Measurements from ENCODE around the gene FGGY. TPM values are rescaled to one million over a fixed set of nuclear protein-coding genes. Genes with fewer than 3 reads are reported as not detected.
"Not testable (repeated sequence)": the region's sequence is repeated elsewhere in the genome, so short reads cannot be mapped to it uniquely, and the experiment has no call there.

Gene FGGY
- total and polyA plus RNA-seq, 5 donors, result 10.0 to 20.5 (median 19.9) TPM

DNA sequence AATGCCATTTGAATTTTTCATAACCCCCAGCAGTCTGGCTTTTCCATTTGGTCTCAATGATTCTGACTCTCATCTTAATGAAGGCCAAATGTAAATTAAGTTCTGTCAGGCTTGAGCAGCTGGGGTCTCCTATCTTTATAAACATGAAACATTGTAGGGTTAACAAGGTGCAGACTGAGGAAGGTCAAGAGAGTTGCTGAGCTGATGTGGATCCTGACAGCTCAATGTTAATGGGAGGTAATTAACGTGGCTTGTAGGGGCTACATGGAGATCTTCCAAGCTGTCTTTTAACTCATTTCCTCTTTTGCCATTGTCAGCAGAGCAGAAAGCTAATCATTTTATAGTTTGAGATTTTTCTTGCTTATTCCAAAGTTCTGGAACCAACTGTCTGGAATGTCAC is 55.2 kb downstream of the FGGY start:
- peaks cover 2% of the 10 kb centered on the region for H3K4me1 ChIP-seq (ENCODE audit: control insufficient read depth, insufficient read depth, low read length)
- H3K9me3 ChIP-seq (ENCODE audit: control insufficient read depth, low read length), result no peaks in the 10 kb centered on the region
- intact Hi-C loops (cut with DNase I), result no loop called here
- no peaks in the 10 kb centered on the region for H3K27me3 ChIP-seq (ENCODE audit: control insufficient read depth, insufficient read depth)
- ATAC-seq, result no peak
- H3K4me3 ChIP-seq (ENCODE audit: low read length), result no peak overlapping the region
- no peak for DNase-seq
- H3K27ac ChIP-seq (ENCODE audit: low read length), result no peak overlapping the region
- WGBS, result 70% methylated on average over 1 of the region's 1 CpG

DNA sequence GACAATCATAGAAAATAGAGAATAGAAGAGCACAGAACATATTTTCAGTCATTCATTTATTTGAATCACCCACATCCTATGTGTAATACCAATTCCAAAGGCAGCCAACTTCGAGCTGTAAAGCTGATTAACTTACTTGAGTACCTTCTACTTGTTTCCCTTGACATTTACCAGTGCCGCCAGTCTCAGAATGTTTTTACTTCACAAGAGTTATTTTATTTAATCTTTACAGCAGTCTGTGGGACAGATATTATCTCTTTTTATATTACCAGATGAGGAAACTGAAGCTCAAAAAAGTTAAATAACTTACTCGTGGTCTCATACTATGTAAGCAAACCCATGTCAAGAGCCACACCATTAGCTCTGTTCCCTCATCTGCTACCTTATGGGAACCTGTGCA is 56.6 kb downstream of the FGGY start:
- WGBS, result 93% methylated on average over 3 of the region's 3 CpGs
- intact Hi-C loops (cut with DNase I), result no loop called here
- Histone ChIP-seq H3K9me3 (ENCODE audit: control insufficient read depth, low read length) (no peaks in the 10 kb centered on the region), H3K4me3 (ENCODE audit: low read length) (no peak overlapping the region), H3K27ac (ENCODE audit: low read length) (no peak overlapping the region), H3K27me3 (ENCODE audit: control insufficient read depth, insufficient read depth) (no peaks in the 10 kb centered on the region), H3K4me1 (ENCODE audit: control insufficient read depth, insufficient read depth, low read length) (peaks cover 2% of the 10 kb centered on the region)
- ATAC-seq (no peak), DNase-seq (no peak)

DNA sequence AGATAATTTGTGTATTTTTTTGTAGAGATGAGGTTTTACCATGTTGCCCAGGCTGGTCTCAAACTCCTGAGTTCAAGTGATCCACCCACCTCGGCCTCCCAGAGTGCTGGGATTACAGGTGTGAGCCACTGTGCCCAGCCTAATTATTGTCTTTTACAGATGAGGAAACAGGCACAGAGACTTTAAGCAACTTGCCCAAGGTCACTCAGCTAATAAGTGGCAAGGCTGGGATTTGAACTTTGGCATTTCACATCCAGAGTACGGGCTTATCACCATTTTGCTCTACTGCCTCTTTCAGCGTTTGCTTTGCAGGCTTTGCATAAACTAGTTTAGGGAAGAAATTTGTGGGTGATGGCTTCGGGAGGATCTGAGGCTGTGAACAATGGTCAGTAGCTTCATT is 57.3 kb downstream of the FGGY start:
- H3K27ac ChIP-seq (ENCODE audit: low read length); ATAC-seq; H3K4me1 ChIP-seq (ENCODE audit: control insufficient read depth, insufficient read depth, low read length); intact Hi-C loops (cut with DNase I); H3K27me3 ChIP-seq (ENCODE audit: control insufficient read depth, insufficient read depth); DNase-seq; H3K9me3 ChIP-seq (ENCODE audit: control insufficient read depth, low read length); H3K4me3 ChIP-seq (ENCODE audit: low read length): not testable (repeated sequence)
- WGBS, result 90% methylated on average over 4 of the region's 4 CpGs

DNA sequence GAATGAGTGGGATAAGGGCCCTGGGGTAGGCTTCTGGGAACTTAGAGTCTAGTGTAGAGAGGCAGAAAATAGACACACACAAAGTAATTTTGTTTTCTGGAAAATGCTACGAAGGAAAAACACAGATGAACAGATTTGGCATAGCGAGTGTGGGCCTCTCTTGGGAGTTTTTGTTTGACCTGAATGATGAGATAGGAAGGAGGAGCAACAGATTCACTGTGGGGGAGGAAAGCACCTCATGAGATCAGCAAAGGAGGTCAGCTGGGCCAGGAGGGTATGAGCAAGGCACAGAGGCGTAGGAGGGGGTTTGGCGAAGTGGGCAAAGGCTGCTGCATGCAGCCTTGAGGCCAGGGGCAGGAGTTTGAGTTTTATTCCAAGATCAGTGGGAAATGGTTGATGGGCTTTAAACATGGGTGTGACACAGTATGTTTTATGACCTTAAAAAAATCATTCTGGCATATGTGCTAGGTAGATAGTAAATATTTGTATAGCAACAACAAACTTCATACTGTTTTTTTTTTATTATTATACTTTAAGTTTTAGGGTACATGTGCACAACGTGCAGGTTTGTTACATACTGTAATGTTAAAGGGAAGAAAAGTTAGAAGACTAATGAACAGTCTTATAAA is 57.9 kb downstream of the FGGY start:
- DNase-seq (no peak), ATAC-seq (peak; percentile 26 to 40)
- intact Hi-C loops (cut with DNase I), result no loop called here
- no peaks in the 10 kb centered on the region for H3K27me3 ChIP-seq (ENCODE audit: control insufficient read depth, insufficient read depth)
- H3K27ac ChIP-seq (ENCODE audit: low read length), result no peak overlapping the region
- H3K9me3 ChIP-seq (ENCODE audit: control insufficient read depth, low read length), result no peaks in the 10 kb centered on the region
- 72% methylated on average over 5 of the region's 5 CpGs for WGBS
- H3K4me1 ChIP-seq (ENCODE audit: control insufficient read depth, insufficient read depth, low read length), result peaks cover 2% of the 10 kb centered on the region
- no peak overlapping the region for H3K4me3 ChIP-seq (ENCODE audit: low read length)

DNA sequence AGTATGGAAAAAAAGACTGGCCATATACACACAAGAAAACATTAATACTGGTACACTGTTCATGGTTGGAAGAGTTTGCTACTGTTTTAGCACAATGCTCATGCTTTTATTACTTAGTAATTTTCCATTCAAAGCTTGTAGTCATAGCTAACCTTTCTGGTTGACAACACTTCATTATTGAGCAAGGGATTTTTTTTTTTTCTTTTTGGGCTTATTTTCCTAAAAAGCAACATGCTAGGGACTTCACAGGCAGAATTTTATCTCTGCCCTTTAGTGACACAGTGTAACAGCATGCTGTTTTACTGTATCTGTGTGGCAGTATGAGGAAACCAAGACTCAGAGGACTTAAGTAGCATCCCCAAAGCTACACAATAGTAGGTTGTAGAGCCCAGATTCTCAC is 58.5 kb downstream of the FGGY start:
- H3K9me3 ChIP-seq (ENCODE audit: control insufficient read depth, low read length), result no peaks in the 10 kb centered on the region
- no peak overlapping the region for H3K27ac ChIP-seq (ENCODE audit: low read length)
- intact Hi-C loops (cut with DNase I), result no loop called here
- ATAC-seq (peak; percentile 59 to 72), DNase-seq (no peak)
- H3K4me3 ChIP-seq (ENCODE audit: low read length), result no peak overlapping the region
- peaks cover 2% of the 10 kb centered on the region for H3K4me1 ChIP-seq (ENCODE audit: control insufficient read depth, insufficient read depth, low read length)
- no peaks in the 10 kb centered on the region for H3K27me3 ChIP-seq (ENCODE audit: control insufficient read depth, insufficient read depth)

DNA sequence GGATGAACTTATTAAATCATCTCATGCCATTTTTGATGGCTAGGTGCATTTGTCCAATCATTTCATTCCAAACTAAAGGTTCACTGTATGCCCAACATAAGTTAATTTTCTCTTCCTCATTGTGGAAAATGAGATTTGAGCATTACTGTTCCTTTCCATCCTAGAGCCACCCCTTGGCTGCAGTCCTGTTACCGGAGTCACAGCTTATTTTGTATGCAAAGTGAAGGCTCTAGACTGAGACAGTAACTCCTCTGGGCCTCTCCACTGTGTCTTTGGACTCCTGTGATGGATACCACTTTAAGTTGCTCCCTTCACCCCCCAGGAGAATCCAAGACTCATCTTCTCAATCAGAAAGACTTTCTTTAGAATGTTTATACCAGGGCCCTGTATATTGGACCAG is 59.7 kb downstream of the FGGY start:
- no peak overlapping the region for H3K4me3 ChIP-seq (ENCODE audit: low read length)
- ATAC-seq, result no peak

DNA sequence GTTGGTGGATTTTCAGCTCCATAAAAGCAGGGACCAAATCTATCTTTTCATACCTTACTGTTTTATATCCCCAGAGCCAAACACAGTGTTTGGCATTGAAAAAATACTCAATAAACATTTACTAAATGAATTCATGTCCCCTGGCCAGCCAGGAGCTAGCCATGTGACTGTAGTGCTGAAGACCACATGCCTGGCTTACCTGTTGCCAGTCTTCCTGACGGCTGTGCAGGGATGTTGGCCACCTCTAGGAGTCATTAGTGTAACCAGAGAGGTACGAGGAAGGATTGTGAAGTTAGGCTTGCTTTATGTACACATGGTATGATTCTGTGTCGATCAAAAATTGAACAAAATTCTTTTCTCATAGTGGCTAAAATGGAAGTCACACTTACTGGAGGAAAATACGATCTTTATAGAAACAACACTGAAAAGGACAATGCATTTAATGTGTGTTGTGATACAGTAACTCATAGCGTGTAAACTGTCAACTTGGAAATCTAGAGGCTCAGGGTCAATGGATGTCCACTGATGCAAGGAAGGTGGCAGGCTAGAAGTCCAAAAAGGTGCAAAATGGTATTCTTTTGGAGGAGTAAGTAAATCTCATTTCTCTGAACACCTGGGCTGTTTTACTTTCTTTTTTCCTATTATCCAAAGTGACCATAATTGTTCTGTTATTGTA is 60.9 kb downstream of the FGGY start:
- no peak overlapping the region for H3K27ac ChIP-seq (ENCODE audit: low read length)
- no peak overlapping the region for H3K4me3 ChIP-seq (ENCODE audit: low read length)
- no peaks in the 10 kb centered on the region for H3K27me3 ChIP-seq (ENCODE audit: control insufficient read depth, insufficient read depth)
- DNase-seq (no peak), ATAC-seq (no peak)
- 98% methylated on average over 5 of the region's 5 CpGs for WGBS
- intact Hi-C loops (cut with DNase I), result no loop called here
- peaks cover 2% of the 10 kb centered on the region for H3K4me1 ChIP-seq (ENCODE audit: control insufficient read depth, insufficient read depth, low read length)
- no peaks in the 10 kb centered on the region for H3K9me3 ChIP-seq (ENCODE audit: control insufficient read depth, low read length)

More for the DNA sequence above, 59.7 kb downstream of the FGGY start:
- Histone ChIP-seq H3K9me3 (ENCODE audit: control insufficient read depth, low read length) (no peaks in the 10 kb centered on the region), H3K27me3 (ENCODE audit: control insufficient read depth, insufficient read depth) (no peaks in the 10 kb centered on the region), H3K4me1 (ENCODE audit: control insufficient read depth, insufficient read depth, low read length) (peaks cover 2% of the 10 kb centered on the region), H3K27ac (ENCODE audit: low read length) (no peak overlapping the region)
- intact Hi-C loops (cut with DNase I), result no loop called here
- 81% methylated on average over 1 of the region's 1 CpG for WGBS
- no peak for DNase-seq

DNA sequence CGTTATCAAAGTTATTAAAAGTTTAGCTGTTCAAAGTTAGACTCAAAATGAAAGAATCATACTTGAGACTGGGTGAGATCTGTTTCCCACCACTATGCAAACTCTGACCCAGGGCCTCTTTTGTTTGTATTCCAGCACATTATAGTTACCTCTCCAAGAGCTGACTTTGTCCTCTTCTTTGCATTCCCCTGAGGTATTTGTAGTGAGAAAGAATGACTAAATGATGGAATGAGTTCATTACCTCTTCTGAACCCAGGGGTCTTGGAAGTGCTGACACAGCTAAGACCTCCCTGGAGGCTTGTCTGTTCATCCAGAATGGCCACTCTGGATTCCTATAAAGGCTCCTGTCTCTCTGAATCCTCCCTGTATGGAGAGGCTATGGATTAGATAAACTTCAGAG is 62.4 kb downstream of the FGGY start:
- intact Hi-C loops (cut with DNase I), result no loop called here
- H3K4me3 ChIP-seq (ENCODE audit: low read length), result no peak overlapping the region
- H3K27ac ChIP-seq (ENCODE audit: low read length), result no peak overlapping the region
- no peaks in the 10 kb centered on the region for H3K9me3 ChIP-seq (ENCODE audit: control insufficient read depth, low read length)
- H3K4me1 ChIP-seq (ENCODE audit: control insufficient read depth, insufficient read depth, low read length), result peaks cover 2% of the 10 kb centered on the region
- 79% methylated on average over 1 of the region's 1 CpG for WGBS
- no peak for ATAC-seq
- H3K27me3 ChIP-seq (ENCODE audit: control insufficient read depth, insufficient read depth), result no peaks in the 10 kb centered on the region
- DNase-seq, result no peak

DNA sequence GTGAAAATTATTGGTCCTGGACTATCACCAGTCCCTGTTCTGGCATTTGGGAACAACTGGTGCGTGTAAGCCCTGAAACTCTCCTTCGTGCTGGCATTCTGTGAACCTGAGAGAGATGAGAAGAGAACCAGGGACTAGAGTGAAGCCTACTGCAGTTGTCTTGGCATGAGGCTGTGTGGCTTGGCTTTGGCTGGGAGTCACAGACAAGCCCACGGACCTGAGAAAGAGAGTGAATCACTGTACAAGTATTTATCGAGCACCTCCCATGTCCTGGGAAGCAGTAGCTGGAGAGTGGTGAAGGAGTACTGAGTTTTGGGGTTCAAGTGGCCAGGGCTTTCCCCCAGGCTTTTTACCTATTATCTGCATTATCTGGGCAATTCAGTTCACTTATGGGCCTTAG is 63.3 kb downstream of the FGGY start:
- Histone ChIP-seq H3K27me3 (ENCODE audit: control insufficient read depth, insufficient read depth) (no peaks in the 10 kb centered on the region), H3K27ac (ENCODE audit: low read length) (no peak overlapping the region), H3K4me1 (ENCODE audit: control insufficient read depth, insufficient read depth, low read length) (no peaks in the 10 kb centered on the region), H3K9me3 (ENCODE audit: control insufficient read depth, low read length) (no peaks in the 10 kb centered on the region), H3K4me3 (ENCODE audit: low read length) (no peak overlapping the region)
- intact Hi-C loops (cut with DNase I), result no loop called here
- WGBS, result 88% methylated on average over 4 of the region's 4 CpGs
- DNase-seq (peak in 1 of 3 donors; percentile 19), ATAC-seq (no peak)

DNA sequence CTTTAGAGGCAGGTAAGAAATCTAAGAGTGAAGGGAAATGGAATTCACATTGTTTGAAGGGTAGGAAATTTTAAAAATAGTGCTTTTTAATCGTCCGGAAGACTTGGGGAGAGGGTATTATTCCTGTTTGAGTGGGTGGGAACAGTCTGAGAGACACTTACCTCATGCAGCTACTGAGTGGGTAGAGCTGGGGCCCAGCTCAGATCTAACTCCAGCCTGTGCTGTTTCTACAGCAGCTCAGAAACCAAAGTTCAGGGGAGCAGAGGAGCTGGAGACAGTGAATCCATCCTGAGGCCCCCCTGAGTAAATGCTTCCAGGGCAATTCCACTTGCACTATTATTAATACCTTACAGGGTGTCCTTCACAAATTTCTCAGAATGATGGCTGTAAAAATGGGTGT is 63.8 kb downstream of the FGGY start:
- Histone ChIP-seq H3K27me3 (ENCODE audit: control insufficient read depth, insufficient read depth) (no peaks in the 10 kb centered on the region), H3K4me3 (ENCODE audit: low read length) (no peak overlapping the region), H3K9me3 (ENCODE audit: control insufficient read depth, low read length) (no peaks in the 10 kb centered on the region), H3K4me1 (ENCODE audit: control insufficient read depth, insufficient read depth, low read length) (no peaks in the 10 kb centered on the region), H3K27ac (ENCODE audit: low read length) (no peak overlapping the region)
- intact Hi-C loops (cut with DNase I), result no loop called here
- no peak for ATAC-seq
- DNase-seq, result no peak
- WGBS, result 73% methylated on average over 2 of the region's 2 CpGs

DNA sequence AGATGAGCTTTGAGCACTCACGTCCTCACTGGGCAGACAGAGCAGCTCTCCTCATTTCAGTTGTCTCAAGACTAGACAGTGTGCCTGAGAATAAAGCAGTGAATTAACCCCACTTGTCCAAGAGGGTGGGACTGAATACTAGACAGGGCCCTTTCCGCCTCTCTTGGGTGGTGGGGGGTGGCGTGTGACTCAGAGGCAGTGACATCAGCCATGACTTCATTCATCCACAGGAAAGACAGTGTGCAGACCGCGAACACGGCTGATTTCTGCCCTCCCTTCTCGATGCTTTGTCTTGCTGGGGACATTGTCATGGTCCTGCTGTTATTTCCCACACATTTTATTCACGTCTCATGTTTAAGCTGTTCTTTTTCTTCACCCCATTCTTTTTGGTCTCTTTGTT is 64.9 kb downstream of the FGGY start:
- no peaks in the 10 kb centered on the region for H3K9me3 ChIP-seq (ENCODE audit: control insufficient read depth, low read length)
- H3K4me3 ChIP-seq (ENCODE audit: low read length), result no peak overlapping the region
- H3K4me1 ChIP-seq (ENCODE audit: control insufficient read depth, insufficient read depth, low read length), result no peaks in the 10 kb centered on the region
- no peak overlapping the region for H3K27ac ChIP-seq (ENCODE audit: low read length)
- no peaks in the 10 kb centered on the region for H3K27me3 ChIP-seq (ENCODE audit: control insufficient read depth, insufficient read depth)
- intact Hi-C loops (cut with DNase I), result no loop called here
- 76% methylated on average over 8 of the region's 8 CpGs for WGBS
- peak in 2 of 3 donors; percentile 24 to 58 for DNase-seq
- ATAC-seq, result peak; percentile 63 to 64

DNA sequence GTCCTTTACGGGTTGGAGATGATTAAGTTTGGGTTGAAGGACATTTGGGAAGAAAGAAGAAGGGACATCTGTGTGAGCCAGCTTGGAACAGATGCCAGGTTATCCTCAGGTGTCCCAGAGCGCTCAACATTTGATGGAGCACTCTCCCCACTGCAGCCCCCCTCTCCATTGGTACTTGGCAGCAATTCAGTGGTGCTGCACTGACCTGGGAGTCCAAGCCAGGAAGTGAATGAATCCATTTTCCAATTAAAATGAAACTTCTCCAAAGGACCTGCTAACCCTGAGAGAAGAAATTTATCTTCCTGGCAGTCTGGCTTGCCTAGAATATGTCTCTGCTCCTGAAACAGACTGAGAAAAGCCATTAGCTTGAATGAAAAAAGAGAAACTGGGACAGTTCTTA is 67.1 kb downstream of the FGGY start:
- intact Hi-C loops (cut with DNase I), result no loop called here
- Histone ChIP-seq H3K9me3 (ENCODE audit: control insufficient read depth, low read length) (no peaks in the 10 kb centered on the region), H3K4me3 (ENCODE audit: low read length) (no peak overlapping the region), H3K4me1 (ENCODE audit: control insufficient read depth, insufficient read depth, low read length) (peaks cover 4% of the 10 kb centered on the region), H3K27me3 (ENCODE audit: control insufficient read depth, insufficient read depth) (no peaks in the 10 kb centered on the region), H3K27ac (ENCODE audit: low read length) (no peak overlapping the region)
- ATAC-seq (no peak), DNase-seq (no peak)
- 98% methylated on average over 2 of the region's 2 CpGs for WGBS

All from right cardiac atrium (tissue), 5 donors.